K562 (cell line): ENCODE data around the gene MFAP1. TPM values are rescaled to one million over a fixed set of nuclear protein-coding genes. Genes with fewer than 3 reads are reported as not detected.

Experiments
- ETS2 ChIP-seq: IDR thresholded peaks from 2 replicates; pipeline ENCODE4 v1.6.1; 2016; ENCODE audit warnings: borderline replicate concordance, missing genetic modification characterization, mild to moderate bottlenecking, moderate library complexity, missing compliant biosample characterization; ENCODE audit not compliant: poor library complexity, severe bottlenecking
- FOXK1 ChIP-seq: sonication (generic); formaldehyde crosslinking; IDR thresholded peaks from 2 replicates; pipeline ENCODE4 v1.8.0; 2022; ENCODE audit warnings: missing genetic modification reagents, mild to moderate bottlenecking, borderline replicate concordance
- HNRNPLL ChIP-seq: fragments of 200-400 bp; formaldehyde crosslinking; IDR thresholded peaks from 2 replicates; pipeline ENCODE4 v1.6.1; 2017; ENCODE audit warnings: low read length, low read depth, mild to moderate bottlenecking; ENCODE audit not compliant: poor library complexity, severe bottlenecking
- NELFE ChIP-seq: IDR thresholded peaks from 2 replicates; pipeline ENCODE4 v1.6.1; 2011; ENCODE audit warnings: mild to moderate bottlenecking; ENCODE audit not compliant: insufficient read depth, insufficient read length
- NEUROD1 ChIP-seq: fragments of 150-350 bp; IDR thresholded peaks from 2 replicates; pipeline ENCODE4 v1.6.1; 2014; ENCODE audit warnings: borderline replicate concordance, low read length, low read depth; ENCODE audit not compliant: partially characterized antibody
- POLR2H ChIP-seq: IDR thresholded peaks from 2 replicates; pipeline ENCODE4 v1.6.1; 2016; ENCODE audit warnings: missing genetic modification characterization, low read depth, mild to moderate bottlenecking, control low read depth, missing compliant biosample characterization, moderate library complexity
- SP2 ChIP-seq: IDR thresholded peaks from 2 replicates; pipeline ENCODE4 v1.6.1; 2011; ENCODE audit warnings: mild to moderate bottlenecking, low read depth, low read length, moderate library complexity; ENCODE audit not compliant: poor library complexity, severe bottlenecking; ENCODE audit errors: extremely low read depth
- ZFP36 ChIP-seq: fragments of 150-350 bp; IDR thresholded peaks from 2 replicates; pipeline ENCODE4 v1.6.1; 2018; ENCODE audit warnings: low read length, low read depth; ENCODE audit not compliant: partially characterized antibody
- ZFPM2 ChIP-seq: fragments of 250-450 bp; sonication (Bioruptor Pico); IDR thresholded peaks from 2 replicates; pipeline ENCODE4 v1.5.1; 2022; ENCODE audit warnings: mild to moderate bottlenecking
- ZNF830 ChIP-seq: fragments of 250-450 bp; sonication (Bioruptor Pico); IDR thresholded peaks from 2 replicates; pipeline ENCODE4 v1.5.0; 2021; ENCODE audit warnings: mild to moderate bottlenecking
- polyA plus RNA-seq, 8 experiments: library from polyadenylated mRNA; depleted of rRNA in 4 of 8; stranded (reverse) in 5 of 8; unstranded in 3 of 8; fragments of >200 nt; fragmentation: Nextera tagmentation in 2 of 8; fragmentation: Illumina TruSeq in 1 of 8; extraction: Ambion mirVana in 2 of 8; extraction: Trizol in 1 of 8; gene quantifications; 2 replicates each; pipeline versions ENCODE4 v1.2.1 to v1.2.3, GENCODE V29; 2011 to 2014; ENCODE audit warnings: inconsistent platforms in 1 of 8, missing spikeins in 1 of 8
- total RNA-seq, 7 experiments: library from RNA; depleted of rRNA in 6 of 7; stranded (reverse); fragments of >200 nt in 6 of 7; fragmentation: Illumina TruSeq in 2 of 7; extraction: Trizol in 2 of 7; gene quantifications; 2 replicates each; pipeline versions ENCODE4 v1.2.1 to v1.2.3, GENCODE V29; 2011 to 2021; ENCODE audit warnings: low replicate concordance in 1 of 7
- TF ChIP-seq, protein P1 (sequence below), 2 experiments: fragments of 150-350 bp in 1 of 2; IDR thresholded peaks; 2 replicates each; pipeline ENCODE4 v1.6.1; 2012 to 2016; ENCODE audit warnings: low read depth in 2 of 2, low read length in 2 of 2, mild to moderate bottlenecking in 1 of 2, moderate library complexity in 1 of 2
- TF ChIP-seq, protein P2 (sequence below), 3 experiments: fragments of 200-800 bp in 1 of 3; fragments of 250-450 bp in 1 of 3; fragments of 450-650 bp in 1 of 3; sonication (Bioruptor Pico) in 1 of 3; sonication (Bioruptor generic) in 1 of 3; formaldehyde crosslinking in 1 of 3; IDR thresholded peaks; 2 replicates each; pipeline versions ENCODE4 v1.6.1 to v1.8.0; 2016 to 2022; ENCODE audit warnings: mild to moderate bottlenecking in 2 of 3, missing genetic modification characterization in 2 of 3, missing compliant biosample characterization in 1 of 3, moderate library complexity in 1 of 3

The MFAP1 gene
- total and polyA plus RNA-seq, 9 of the 15 experiments (the other 6 are each of a cell fraction or from before 2014, with no cell fraction given): 34.9 to 64.1 (median 48.2) TPM

GRCh38 chr15:43808960-43809678 is 15.4 kb downstream of the MFAP1 start (continued):
- TF ChIP-seq, protein P1, sequence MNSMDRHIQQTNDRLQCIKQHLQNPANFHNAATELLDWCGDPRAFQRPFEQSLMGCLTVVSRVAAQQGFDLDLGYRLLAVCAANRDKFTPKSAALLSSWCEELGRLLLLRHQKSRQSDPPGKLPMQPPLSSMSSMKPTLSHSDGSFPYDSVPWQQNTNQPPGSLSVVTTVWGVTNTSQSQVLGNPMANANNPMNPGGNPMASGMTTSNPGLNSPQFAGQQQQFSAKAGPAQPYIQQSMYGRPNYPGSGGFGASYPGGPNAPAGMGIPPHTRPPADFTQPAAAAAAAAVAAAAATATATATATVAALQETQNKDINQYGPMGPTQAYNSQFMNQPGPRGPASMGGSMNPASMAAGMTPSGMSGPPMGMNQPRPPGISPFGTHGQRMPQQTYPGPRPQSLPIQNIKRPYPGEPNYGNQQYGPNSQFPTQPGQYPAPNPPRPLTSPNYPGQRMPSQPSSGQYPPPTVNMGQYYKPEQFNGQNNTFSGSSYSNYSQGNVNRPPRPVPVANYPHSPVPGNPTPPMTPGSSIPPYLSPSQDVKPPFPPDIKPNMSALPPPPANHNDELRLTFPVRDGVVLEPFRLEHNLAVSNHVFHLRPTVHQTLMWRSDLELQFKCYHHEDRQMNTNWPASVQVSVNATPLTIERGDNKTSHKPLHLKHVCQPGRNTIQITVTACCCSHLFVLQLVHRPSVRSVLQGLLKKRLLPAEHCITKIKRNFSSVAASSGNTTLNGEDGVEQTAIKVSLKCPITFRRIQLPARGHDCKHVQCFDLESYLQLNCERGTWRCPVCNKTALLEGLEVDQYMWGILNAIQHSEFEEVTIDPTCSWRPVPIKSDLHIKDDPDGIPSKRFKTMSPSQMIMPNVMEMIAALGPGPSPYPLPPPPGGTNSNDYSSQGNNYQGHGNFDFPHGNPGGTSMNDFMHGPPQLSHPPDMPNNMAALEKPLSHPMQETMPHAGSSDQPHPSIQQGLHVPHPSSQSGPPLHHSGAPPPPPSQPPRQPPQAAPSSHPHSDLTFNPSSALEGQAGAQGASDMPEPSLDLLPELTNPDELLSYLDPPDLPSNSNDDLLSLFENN (IDR thresholded peaks at IDR 0.05; ENCODE audit: low read depth in 2 of 2, low read length in 2 of 2): no peak
- TF ChIP-seq, protein P2, sequence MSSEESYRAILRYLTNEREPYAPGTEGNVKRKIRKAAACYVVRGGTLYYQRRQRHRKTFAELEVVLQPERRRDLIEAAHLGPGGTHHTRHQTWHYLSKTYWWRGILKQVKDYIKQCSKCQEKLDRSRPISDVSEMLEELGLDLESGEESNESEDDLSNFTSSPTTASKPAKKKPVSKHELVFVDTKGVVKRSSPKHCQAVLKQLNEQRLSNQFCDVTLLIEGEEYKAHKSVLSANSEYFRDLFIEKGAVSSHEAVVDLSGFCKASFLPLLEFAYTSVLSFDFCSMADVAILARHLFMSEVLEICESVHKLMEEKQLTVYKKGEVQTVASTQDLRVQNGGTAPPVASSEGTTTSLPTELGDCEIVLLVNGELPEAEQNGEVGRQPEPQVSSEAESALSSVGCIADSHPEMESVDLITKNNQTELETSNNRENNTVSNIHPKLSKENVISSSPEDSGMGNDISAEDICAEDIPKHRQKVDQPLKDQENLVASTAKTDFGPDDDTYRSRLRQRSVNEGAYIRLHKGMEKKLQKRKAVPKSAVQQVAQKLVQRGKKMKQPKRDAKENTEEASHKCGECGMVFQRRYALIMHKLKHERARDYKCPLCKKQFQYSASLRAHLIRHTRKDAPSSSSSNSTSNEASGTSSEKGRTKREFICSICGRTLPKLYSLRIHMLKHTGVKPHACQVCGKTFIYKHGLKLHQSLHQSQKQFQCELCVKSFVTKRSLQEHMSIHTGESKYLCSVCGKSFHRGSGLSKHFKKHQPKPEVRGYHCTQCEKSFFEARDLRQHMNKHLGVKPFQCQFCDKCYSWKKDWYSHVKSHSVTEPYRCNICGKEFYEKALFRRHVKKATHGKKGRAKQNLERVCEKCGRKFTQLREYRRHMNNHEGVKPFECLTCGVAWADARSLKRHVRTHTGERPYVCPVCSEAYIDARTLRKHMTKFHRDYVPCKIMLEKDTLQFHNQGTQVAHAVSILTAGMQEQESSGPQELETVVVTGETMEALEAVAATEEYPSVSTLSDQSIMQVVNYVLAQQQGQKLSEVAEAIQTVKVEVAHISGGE (CRISPR knock-in tag; IDR thresholded peaks at IDR 0.05): no peak
- TF ChIP-seq NEUROD1: no peak
- TF ChIP-seq ETS2 (tag): no peak
- TF ChIP-seq ZFP36: no peak
- TF ChIP-seq ZFPM2 (CRISPR knock-in tag): no peak
- no peak for TF ChIP-seq POLR2H (tag)
- TF ChIP-seq SP2: no peak
- no peak for TF ChIP-seq FOXK1 (CRISPR knock-in tag)
- TF ChIP-seq ZNF830 (CRISPR knock-in tag): no peak
- TF ChIP-seq HNRNPLL: no peak
- no peak for TF ChIP-seq NELFE
